ENCODE results near the gene FKBP9. TPM values are rescaled to one million over a fixed set of nuclear protein-coding genes. Genes with fewer than 3 reads are reported as not detected.

FKBP9 gene
- polyA plus RNA-seq, 1 donor from 2014 or later, result 0.30 TPM

GRCh38 chr7:33053721-33054120, 96.5 kb downstream of the FKBP9 start:
- no peaks in the 10 kb centered on the region for H3K9me3 Mint-ChIP-seq
- H3K4me3 Mint-ChIP-seq, result no peak overlapping the region
- H3K27me3 Mint-ChIP-seq, result no peaks in the 10 kb centered on the region
- peaks cover 39 to 43% (median 41%) of the 10 kb centered on the region in 3 donors for H3K4me1 Mint-ChIP-seq
- H3K27ac Mint-ChIP-seq, result no peak overlapping the region
- peaks cover 2% of the 10 kb centered on the region for H3K36me3 Mint-ChIP-seq

GRCh38 chr7:33054261-33054964, 97.2 kb downstream of the FKBP9 start:
- peaks cover 4% of the 10 kb centered on the region for H3K36me3 Mint-ChIP-seq
- H3K4me1 Mint-ChIP-seq, result peaks cover 41 to 45% (median 43%) of the 10 kb centered on the region in 3 donors
- no peaks in the 10 kb centered on the region for H3K27me3 Mint-ChIP-seq
- no peak overlapping the region for H3K4me3 Mint-ChIP-seq
- H3K27ac Mint-ChIP-seq, result no peak overlapping the region
- H3K9me3 Mint-ChIP-seq, result no peaks in the 10 kb centered on the region

- Mint-ChIP-seq H3K9me3 (no peaks in the 10 kb centered on the region), H3K27ac (no peak overlapping the region), H3K27me3 (no peaks in the 10 kb centered on the region), H3K4me3 (no peak overlapping the region), H3K36me3 (peaks cover 4% of the 10 kb centered on the region), H3K4me1 (peaks cover 42 to 48% (median 44%) of the 10 kb centered on the region in 3 donors)
Measured at GRCh38 chr7:33055158-33055557, 97.9 kb downstream of the FKBP9 start.

Other genes with a start within 250 kb of the FKBP9 start
- 21.0 TPM for gene KBTBD2, start 65.7 kb upstream of the FKBP9 start, polyA plus RNA-seq
- 67.5 TPM for gene NT5C3A, start 105.3 kb downstream of the FKBP9 start, polyA plus RNA-seq
- gene RP9, start 152.0 kb downstream of the FKBP9 start, polyA plus RNA-seq, result 49.6 TPM
- 7.8 TPM for gene BBS9, start 172.1 kb downstream of the FKBP9 start, polyA plus RNA-seq